ENCODE data around the gene GLYR1. TPM values are rescaled to one million over a fixed set of nuclear protein-coding genes. Genes with fewer than 3 reads are reported as not detected.

Gene GLYR1
- polyA plus RNA-seq, 2 of the 4 experiments (the other 2 are of a cell fraction), result 37.1 to 55.1 TPM

- POLR2A ChIA-PET, result no interaction called here
- no peak for DNase-seq (ENCODE audit: low read depth in 1 of 2, low spot score in 1 of 2)
- Histone ChIP-seq H3K4me3 (no peak overlapping the region), H3K4me1 (no peaks in the 10 kb centered on the region), H3K27ac (no peak overlapping the region), H3K9me3 (no peaks in the 10 kb centered on the region), H3K4me2 (no peak overlapping the region)
- no peak for FAIRE-seq
- CTCF ChIA-PET, result no interaction called here
- WGBS (ENCODE audit: missing lambda C conversion rate), result 86% methylated on average over 11 of the region's 11 CpGs
- no peak for TF ChIP-seq PBX3 (IDR thresholded peaks at IDR 0.05)
- no peak for TF ChIP-seq E2F6 (IDR thresholded peaks at IDR 0.05; ENCODE audit: borderline replicate concordance, low read depth)
- no peak for TF ChIP-seq HMGXB4 (CRISPR knock-in tag; IDR thresholded peaks at IDR 0.05; ENCODE audit: borderline replicate concordance)
- no peak for TF ChIP-seq RCOR1 (IDR thresholded peaks at IDR 0.05; ENCODE audit: low read depth, low read length)
- TF ChIP-seq MAZ (IDR thresholded peaks at IDR 0.05; ENCODE audit: borderline replicate concordance, low read depth, low read length), result no peak
- no peak for TF ChIP-seq JUNB (IDR thresholded peaks at IDR 0.05)
- no peak for TF ChIP-seq SMC3 (IDR thresholded peaks at IDR 0.05)
- TF ChIP-seq CBX2 (IDR thresholded peaks at IDR 0.05; ENCODE audit: borderline replicate concordance, low read depth), result no peak
- no peak for TF ChIP-seq SREBF2 (IDR thresholded peaks at IDR 0.05)
- no peak for TF ChIP-seq RNF2 (IDR thresholded peaks at IDR 0.05; ENCODE audit: borderline replicate concordance, low read depth)
- no peak for TF ChIP-seq NR3C1 (IDR thresholded peaks at IDR 0.05)
- no peak for ATAC-seq
Observed at GRCh38 chr16:4890026-4890425, 42.9 kb upstream of the GLYR1 start.

- WGBS (ENCODE audit: missing lambda C conversion rate), result 85% methylated on average over 7 of the region's 9 CpGs
- no peak overlapping the region for H3K4me2 ChIP-seq
- H3K4me1 ChIP-seq, result no peaks in the 10 kb centered on the region
- POLR2A ChIA-PET, result no interaction called here
- CTCF ChIA-PET, result interaction anchor here (0.9 to 1.3 kb wide), 2 partner anchors 10 to 18 kb away, joined by 3 read pairs; no protein-coding TSS in a partner anchor
- no peak overlapping the region for H3K4me3 ChIP-seq
- H3K27ac ChIP-seq, result no peak overlapping the region
- DNase-seq (ENCODE audit: low read depth in 1 of 2, low spot score in 1 of 2) (no peak), FAIRE-seq (no peak), ATAC-seq (no peak)
- no peaks in the 10 kb centered on the region for H3K9me3 ChIP-seq
- TF ChIP-seq MAFK (IDR thresholded peaks at IDR 0.05; ENCODE audit: partially characterized antibody) (no peak), CHD2 (IDR thresholded peaks at IDR 0.05; ENCODE audit: low read length, partially characterized antibody) (no peak), FOSL2 (IDR thresholded peaks at IDR 0.05) (no peak), FOSL2 (CRISPR knock-in tag; IDR thresholded peaks at IDR 0.05) (no peak), RARB (CRISPR knock-in tag; IDR thresholded peaks at IDR 0.05) (no peak), BHLHE40 (IDR thresholded peaks at IDR 0.05; ENCODE audit: low read depth, low read length) (no peak), NPAS2 (CRISPR knock-in tag; IDR thresholded peaks at IDR 0.05; ENCODE audit: borderline replicate concordance) (no peak), ZNF302 (CRISPR knock-in tag; IDR thresholded peaks at IDR 0.05) (no peak), CTCF (IDR thresholded peaks at IDR 0.05) (no peak), ZC3H11A (IDR thresholded peaks at IDR 0.05) (no peak), NFE2L2 (conservative IDR thresholded peaks at IDR 0.05; ENCODE audit: low read length) (no peak), TP53 (CRISPR knock-in tag; IDR thresholded peaks at IDR 0.05) (no peak), FOSB (CRISPR knock-in tag; IDR thresholded peaks at IDR 0.05) (no peak), PBX3 (IDR thresholded peaks at IDR 0.05) (no peak), CBX8 (IDR thresholded peaks at IDR 0.05) (no peak), JUN (IDR thresholded peaks at IDR 0.05) (no peak), HEYL (CRISPR knock-in tag; IDR thresholded peaks at IDR 0.05) (no peak), FOXS1 (CRISPR knock-in tag; IDR thresholded peaks at IDR 0.05) (no peak), TFCP2L1 (CRISPR knock-in tag; IDR thresholded peaks at IDR 0.05) (no peak), RFX5 (IDR thresholded peaks at IDR 0.05) (no peak)
Observed at GRCh38 chr16:4888428-4889135, 41.5 kb upstream of the GLYR1 start.

All from A549 (cell line).